CD14-positive monocyte (primary cell): ENCODE results near the gene ELK1. TPM values are rescaled to one million over a fixed set of nuclear protein-coding genes. Genes with fewer than 3 reads are reported as not detected.

Experiments used
- DNase-seq, 3 donors: peaks; one replicate each; pipeline ENCODE4 v3.0.0-alpha.2; 2011 to 2022
- H2AFZ ChIP-seq: 2 replicates; pipeline ENCODE4 v1.6.0; 2012; ENCODE audit warnings: mild to moderate bottlenecking, low read depth, low read length, inconsistent platforms; ENCODE audit not compliant: insufficient read depth, poor library complexity, severe bottlenecking
- H3K27ac ChIP-seq, 2 donors: 1 replicate in 1 of 2; 2 replicates in 1 of 2; pipeline ENCODE4 v1.5.1; 2012 to 2013; ENCODE audit warnings: low read length in 2 of 2, control low read depth in 1 of 2, inconsistent platforms in 1 of 2, low read depth in 1 of 2, mild to moderate bottlenecking in 1 of 2
- H3K27me3 ChIP-seq, 2 donors: one replicate each; pipeline versions ENCODE4 v1.6.0 to v1.6.1; 2011 to 2013; ENCODE audit warnings: low read length in 2 of 2; ENCODE audit not compliant: control insufficient read depth in 2 of 2, insufficient read depth in 2 of 2
- H3K36me3 ChIP-seq, 2 donors: replicated peaks in 1 of 2; 1 replicate in 1 of 2; 2 replicates in 1 of 2; pipeline versions ENCODE4 v1.5.1 to v1.6.1; 2012 to 2013; ENCODE audit warnings: low read length in 2 of 2, control low read depth in 1 of 2, inconsistent platforms in 1 of 2, mild to moderate bottlenecking in 1 of 2; ENCODE audit not compliant: insufficient read depth in 2 of 2, control insufficient read depth in 1 of 2
- H3K4me1 ChIP-seq, 2 donors: 1 replicate in 1 of 2; 2 replicates in 1 of 2; pipeline versions ENCODE4 v1.5.1 to v1.6.1; 2012 to 2013; ENCODE audit warnings: low read length in 2 of 2, control low read depth in 1 of 2, inconsistent platforms in 1 of 2, mild to moderate bottlenecking in 1 of 2, moderate library complexity in 1 of 2; ENCODE audit not compliant: insufficient read depth in 2 of 2, control insufficient read depth in 1 of 2
- H3K4me2 ChIP-seq: replicated peaks from 2 replicates; pipeline ENCODE3; 2012; ENCODE audit warnings: low read length, moderate library complexity, mild to moderate bottlenecking; ENCODE audit not compliant: poor library complexity, severe bottlenecking; ENCODE audit errors: extremely low read depth
- H3K4me3 ChIP-seq, 3 experiments: fragments of 200-600 bp in 1 of 3; sonication (generic) in 1 of 3; replicated peaks in 1 of 3; 1 replicate in 2 of 3; 2 replicates in 1 of 3; pipeline ENCODE4 v1.5.1; 2011 to 2013; ENCODE audit warnings: low read length in 3 of 3, mild to moderate bottlenecking in 3 of 3, control low read depth in 2 of 3, low read depth in 2 of 3, inconsistent platforms in 1 of 3, moderate library complexity in 1 of 3
- H3K79me2 ChIP-seq: 2 replicates; pipeline ENCODE4 v1.6.0; 2012; ENCODE audit warnings: mild to moderate bottlenecking, control low read depth, inconsistent platforms, low read length, moderate library complexity; ENCODE audit not compliant: insufficient read depth
- H3K9ac ChIP-seq: 2 replicates; pipeline ENCODE4 v1.6.0; 2017; ENCODE audit warnings: low read length, mild to moderate bottlenecking; ENCODE audit not compliant: insufficient read depth, poor library complexity, severe bottlenecking
- H3K9me3 ChIP-seq, 2 donors: replicated peaks in 1 of 2; 1 replicate in 1 of 2; 2 replicates in 1 of 2; pipeline versions ENCODE4 v1.5.1 to v1.6.1; 2012 to 2013; ENCODE audit warnings: low read length in 2 of 2, control low read depth in 1 of 2; ENCODE audit not compliant: control insufficient read depth in 1 of 2, insufficient read depth in 1 of 2
- H4K20me1 ChIP-seq: 2 replicates; pipeline ENCODE4 v1.6.0; 2012; ENCODE audit warnings: mild to moderate bottlenecking, low read length, control low read depth, moderate library complexity; ENCODE audit not compliant: insufficient read depth
- H3K27ac Mint-ChIP-seq, 7 donors: one replicate each; pipeline ENCODE4 v1.8.0; 2020; ENCODE audit warnings: mild to moderate bottlenecking in 7 of 7, mixed read lengths in 7 of 7, moderate library complexity in 6 of 7, inconsistent platforms in 2 of 7
- H3K27me3 Mint-ChIP-seq, 3 donors: one replicate each; pipeline ENCODE4 v1.8.0; 2021 to 2022; ENCODE audit warnings: low read depth in 3 of 3, mild to moderate bottlenecking in 3 of 3, mixed read lengths in 3 of 3, moderate library complexity in 3 of 3, inconsistent platforms in 1 of 3
- H3K36me3 Mint-ChIP-seq, 2 donors: one replicate each; pipeline ENCODE4 v1.8.0; 2020; ENCODE audit warnings: mixed read lengths in 2 of 2, inconsistent platforms in 1 of 2, mild to moderate bottlenecking in 1 of 2
- H3K4me1 Mint-ChIP-seq: one replicate; pipeline ENCODE4 v1.8.0; 2020; ENCODE audit warnings: mild to moderate bottlenecking, mixed read lengths
- H3K4me3 Mint-ChIP-seq, 2 donors: one replicate each; pipeline ENCODE4 v1.8.0; 2020; ENCODE audit warnings: mild to moderate bottlenecking in 2 of 2, mixed read lengths in 2 of 2, moderate library complexity in 1 of 2
- H3K9me3 Mint-ChIP-seq, 7 donors: one replicate each; pipeline ENCODE4 v1.8.0; 2020 to 2022; ENCODE audit warnings: mixed read lengths in 7 of 7, mild to moderate bottlenecking in 6 of 7, moderate library complexity in 6 of 7, inconsistent platforms in 2 of 7
- CTCF ChIP-seq: fragments of 200-600 bp; IDR thresholded peaks from one replicate; pipeline ENCODE4 v1.8.0; 2022; ENCODE audit warnings: antibody characterized with exemption, mild to moderate bottlenecking
- WGBS: methylation state at CpG from one replicate; pipeline ENCODE4 v1.1.5; 2013; ENCODE audit warnings: missing lambda C conversion rate; ENCODE audit not compliant: insufficient coverage; 5-methylcytosine and 5-hydroxymethylcytosine counted together
- intact Hi-C, 2 donors: fragments of 100-400 bp; cut with micrococcal nuclease; formaldehyde crosslinking; loops; one replicate each; pipeline versions ENCODE4 v1.15.0 to v1.15.1; 2023
- polyA minus RNA-seq: library from RNA; depleted of rRNA, polyadenylated mRNA; stranded (reverse); fragments of >200 nt; gene quantifications from 2 replicates; pipeline ENCODE4 v1.2.3, GENCODE V29; 2012
- polyA plus RNA-seq, 3 donors: library from polyadenylated mRNA; depleted of rRNA in 1 of 3; unstranded in 2 of 3; stranded (reverse) in 1 of 3; fragments of 300-500 nt in 2 of 3; fragments of >200 nt in 1 of 3; fragmentation: Illumina TruSeq in 2 of 3; gene quantifications; 1 replicate in 2 of 3; 2 replicates in 1 of 3; pipeline ENCODE4 v1.2.3, GENCODE V29; 2012 to 2021
- total RNA-seq, 12 experiments: library from RNA in 1 of 12; stranded (reverse) in 1 of 12; fragments of 120-200 nt in 1 of 12; gene quantifications; one replicate each; pipeline ENCODE4 v1.2.4 and lab custom pipeline; 2013 to 2026; ENCODE audit warnings: mixed read lengths in 6 of 12, inconsistent platforms in 1 of 12

Gene ELK1
- 14.4 TPM for total RNA-seq (2013)
- 10 to 100 TPM in 2 of 3 donors, 1 to 10 TPM in 1; 9.5 to 11.9 (median 10.7) TPM for polyA plus RNA-seq
- polyA minus RNA-seq, result 10.8 and 15.1 TPM in 2 replicates
- total RNA-seq (lab: John Stamatoyannopoulos, UW), result 16.6 to 41.7 (median 24.1) reads per million in 11 experiments

GRCh38 chrX:47650164-47651042 is at the start of gene ELK1:
Gene ELK1, minus strand, starts transcription at chrX:47650563. Its CDS starts 9,122 bp downstream, at chrX:47641441.
- intact Hi-C loops, result loop anchor here (5.0 to 10.0 kb wide), 2 partner anchors 88 to 184 kb away; partner anchors contain the start of genes ARAF (in 1 of the 2) and ZNF81 (in 1 of the 2)
- Mint-ChIP-seq H3K27me3 (peaks cover 0 to 3% (median 2%) of the 10 kb centered on the region in 3 donors), H3K36me3 (peaks cover 11 to 30% of the 10 kb centered on the region in 2 donors), H3K4me1 (peaks cover 25% of the 10 kb centered on the region), H3K9me3 (peaks cover 0 to 6% (median 5%) of the 10 kb centered on the region in 7 donors), H3K27ac (peak within 1 kb of the TSS; percentile 88 to 95 (median 94)), H3K4me3 (peak within 1 kb of the TSS; percentile 83 to 92)
- Histone ChIP-seq H3K79me2 (peaks cover 11% of the 10 kb centered on the region), H3K27me3 (no peaks in the 10 kb centered on the region), H3K4me1 (peaks cover 23 to 27% of the 10 kb centered on the region in 2 donors), H3K9ac (peak within 1 kb of the TSS; percentile 65), H4K20me1 (no peaks in the 10 kb centered on the region), H3K36me3 (peaks cover 15 to 38% of the 10 kb centered on the region in 2 donors), H2AFZ (peak within 1 kb of the TSS; percentile 54), H3K27ac (peak within 1 kb of the TSS; percentile 60 to 76), H3K4me3 (peak within 1 kb of the TSS; percentile 55 to 80 (median 65)), H3K4me2 (peak within 1 kb of the TSS; percentile 71), H3K9me3 (no peaks in the 10 kb centered on the region)
- TF ChIP-seq CTCF, result no peak
- 0% methylated on average over 18 of the region's 65 CpGs for WGBS
- DNase-seq, result peak; percentile 90 to 93 (median 92)

GRCh38 chrX:47697181-47697580 is 46.8 kb upstream of the ELK1 start:
- H3K27ac Mint-ChIP-seq, result no peak overlapping the region
- Histone ChIP-seq H3K9me3 (peaks cover 0 to 9% of the 10 kb centered on the region in 2 donors), H3K4me3 (no peak overlapping the region), H3K9ac (no peak overlapping the region), H3K36me3 (no peaks in the 10 kb centered on the region), H3K79me2 (no peaks in the 10 kb centered on the region), H3K27me3 (peaks cover 0 to 3% of the 10 kb centered on the region in 2 donors), H3K27ac (no peak overlapping the region), H2AFZ (no peak overlapping the region), H3K4me1 (no peaks in the 10 kb centered on the region), H4K20me1 (no peaks in the 10 kb centered on the region), H3K4me2 (no peak overlapping the region)
- peaks cover 0 to 3% (median 2%) of the 10 kb centered on the region in 3 donors for H3K27me3 Mint-ChIP-seq
- no CpG with 5 or more reads among the region's 1 CpG for WGBS
- no peak for DNase-seq
- intact Hi-C loops, result no loop called here
- H3K4me3 Mint-ChIP-seq, result no peak overlapping the region
- H3K4me1 Mint-ChIP-seq, result no peaks in the 10 kb centered on the region
- H3K9me3 Mint-ChIP-seq, result peaks cover 0 to 11% (median 5%) of the 10 kb centered on the region in 7 donors
- H3K36me3 Mint-ChIP-seq, result no peaks in the 10 kb centered on the region
- TF ChIP-seq CTCF, result no peak
